GM12878 (cell line): Measurements from ENCODE around the gene ABCB8.

Source experiments
- ATF7 ChIP-seq: fragments of 450-650 bp; IDR thresholded peaks from 2 replicates; pipeline ENCODE4 v1.6.1; 2016; ENCODE audit warnings: low read depth, mild to moderate bottlenecking
- CEBPB ChIP-seq, 2 experiments: fragments of 150-350 bp in 1 of 2; IDR thresholded peaks; 2 replicates each; pipeline ENCODE4 v1.6.1; 2012 to 2014; ENCODE audit warnings: low read depth in 2 of 2, low read length in 2 of 2, borderline replicate concordance in 1 of 2, inconsistent platforms in 1 of 2
- CHD1 ChIP-seq: IDR thresholded peaks from 2 replicates; pipeline ENCODE4 v1.6.1; 2012; ENCODE audit warnings: low read depth, low read length, improper control_type of control experiment
- CHD2 ChIP-seq: IDR thresholded peaks from 2 replicates; pipeline ENCODE4 v1.6.1; 2011; ENCODE audit warnings: low read depth, low read length, improper control_type of control experiment, borderline replicate concordance
- EGR1 ChIP-seq, 2 experiments: IDR thresholded peaks; 1 replicate in 1 of 2; 2 replicates in 1 of 2; pipeline ENCODE4 v1.6.1; 2011 to 2012; ENCODE audit warnings: low read depth in 2 of 2, low read length in 2 of 2, borderline replicate concordance in 1 of 2, mild to moderate bottlenecking in 1 of 2, moderate library complexity in 1 of 2
- EP300 ChIP-seq, 2 experiments: fragments of 150-350 bp in 1 of 2; IDR thresholded peaks; 2 replicates each; pipeline ENCODE4 v1.6.1; 2011 to 2012; ENCODE audit warnings: low read depth in 2 of 2, low read length in 2 of 2, borderline replicate concordance in 1 of 2, improper control_type of control experiment in 1 of 2, inconsistent platforms in 1 of 2; ENCODE audit not compliant: control insufficient read depth in 1 of 2
- FOS ChIP-seq: IDR thresholded peaks from 3 replicates; pipeline ENCODE4 v1.6.1; 2011; ENCODE audit warnings: borderline replicate concordance; ENCODE audit not compliant: insufficient read length; ENCODE audit errors: extremely low read depth
- HDAC6 ChIP-seq: fragments of 200-600 bp; sonication (generic); IDR thresholded peaks from one replicate; pipeline ENCODE4 v1.8.0; 2017; ENCODE audit warnings: antibody characterized with exemption; ENCODE audit not compliant: unreplicated experiment
- MYC ChIP-seq: IDR thresholded peaks from 2 replicates; pipeline ENCODE4 v1.6.1; 2011; ENCODE audit warnings: mild to moderate bottlenecking, low read length, moderate library complexity, inconsistent platforms; ENCODE audit not compliant: insufficient read depth, insufficient replicate concordance, insufficient read length, severe bottlenecking
- PML ChIP-seq: IDR thresholded peaks from 2 replicates; pipeline ENCODE4 v1.6.1; 2012; ENCODE audit warnings: low read length, inconsistent platforms
- POLR2AphosphoS5 ChIP-seq: IDR thresholded peaks from 2 replicates; pipeline ENCODE4 v1.6.1; 2011; ENCODE audit warnings: mild to moderate bottlenecking, low read length, inconsistent platforms
- SUZ12 ChIP-seq: fragments of 200-600 bp; sonication (generic); IDR thresholded peaks from one replicate; pipeline ENCODE4 v1.6.1; 2018; ENCODE audit warnings: antibody characterized with exemption, mild to moderate bottlenecking; ENCODE audit not compliant: unreplicated experiment
- TF ChIP-seq, protein P1 (sequence below), 3 experiments: IDR thresholded peaks in 2 of 3; conservative IDR thresholded peaks in 1 of 3; 2 replicates each; pipeline ENCODE4 v1.5.1; 2011; ENCODE audit warnings: low read depth in 3 of 3, low read length in 3 of 3, mild to moderate bottlenecking in 3 of 3, control low read depth in 2 of 3, moderate library complexity in 2 of 3, inconsistent platforms in 1 of 3, mixed read lengths in 1 of 3; ENCODE audit not compliant: control insufficient read depth in 2 of 3, insufficient read depth in 1 of 3; ENCODE audit errors: extremely low read depth in 1 of 3

DNA sequence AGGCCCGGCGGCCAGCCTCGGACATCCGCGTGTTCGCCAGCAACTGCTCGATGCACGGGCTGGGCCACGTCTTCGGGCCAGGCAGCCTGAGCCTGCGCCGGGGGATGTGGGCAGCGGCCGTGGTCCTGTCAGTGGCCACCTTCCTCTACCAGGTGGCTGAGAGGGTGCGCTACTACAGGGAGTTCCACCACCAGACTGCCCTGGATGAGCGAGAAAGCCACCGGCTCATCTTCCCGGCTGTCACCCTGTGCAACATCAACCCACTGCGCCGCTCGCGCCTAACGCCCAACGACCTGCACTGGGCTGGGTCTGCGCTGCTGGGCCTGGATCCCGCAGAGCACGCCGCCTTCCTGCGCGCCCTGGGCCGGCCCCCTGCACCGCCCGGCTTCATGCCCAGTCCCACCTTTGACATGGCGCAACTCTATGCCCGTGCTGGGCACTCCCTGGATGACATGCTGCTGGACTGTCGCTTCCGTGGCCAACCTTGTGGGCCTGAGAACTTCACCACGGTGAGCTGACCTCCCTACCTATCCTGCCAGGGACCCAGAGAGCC is 20.7 kb downstream of the ABCB8 start:
- no peak for TF ChIP-seq MYC
- TF ChIP-seq PML: no peak
- no peak for TF ChIP-seq CHD1
- no peak for TF ChIP-seq SUZ12
- TF ChIP-seq ATF7: no peak
- TF ChIP-seq, protein P1, sequence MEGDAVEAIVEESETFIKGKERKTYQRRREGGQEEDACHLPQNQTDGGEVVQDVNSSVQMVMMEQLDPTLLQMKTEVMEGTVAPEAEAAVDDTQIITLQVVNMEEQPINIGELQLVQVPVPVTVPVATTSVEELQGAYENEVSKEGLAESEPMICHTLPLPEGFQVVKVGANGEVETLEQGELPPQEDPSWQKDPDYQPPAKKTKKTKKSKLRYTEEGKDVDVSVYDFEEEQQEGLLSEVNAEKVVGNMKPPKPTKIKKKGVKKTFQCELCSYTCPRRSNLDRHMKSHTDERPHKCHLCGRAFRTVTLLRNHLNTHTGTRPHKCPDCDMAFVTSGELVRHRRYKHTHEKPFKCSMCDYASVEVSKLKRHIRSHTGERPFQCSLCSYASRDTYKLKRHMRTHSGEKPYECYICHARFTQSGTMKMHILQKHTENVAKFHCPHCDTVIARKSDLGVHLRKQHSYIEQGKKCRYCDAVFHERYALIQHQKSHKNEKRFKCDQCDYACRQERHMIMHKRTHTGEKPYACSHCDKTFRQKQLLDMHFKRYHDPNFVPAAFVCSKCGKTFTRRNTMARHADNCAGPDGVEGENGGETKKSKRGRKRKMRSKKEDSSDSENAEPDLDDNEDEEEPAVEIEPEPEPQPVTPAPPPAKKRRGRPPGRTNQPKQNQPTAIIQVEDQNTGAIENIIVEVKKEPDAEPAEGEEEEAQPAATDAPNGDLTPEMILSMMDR (IDR thresholded peaks at IDR 0.05 in 2 of 3, conservative IDR thresholded peaks at IDR 0.05 in 1 of 3; ENCODE audit: control insufficient read depth in 2 of 3, extremely low read depth in 1 of 3, insufficient read depth in 1 of 3, low read depth in 3 of 3, low read length in 3 of 3): no peak
- TF ChIP-seq HDAC6: no peak
- TF ChIP-seq CHD2: no peak
- TF ChIP-seq CEBPB (IDR thresholded peaks at IDR 0.05; ENCODE audit: borderline replicate concordance in 1 of 2, low read depth in 2 of 2, low read length in 2 of 2): no peak
- no peak for TF ChIP-seq EGR1 (IDR thresholded peaks at IDR 0.05; ENCODE audit: borderline replicate concordance in 1 of 2, low read depth in 2 of 2, low read length in 2 of 2)
- TF ChIP-seq POLR2AphosphoS5: no peak
- no peak for TF ChIP-seq FOS
- no peak for TF ChIP-seq EP300 (IDR thresholded peaks at IDR 0.05; ENCODE audit: borderline replicate concordance in 1 of 2, control insufficient read depth in 1 of 2, low read depth in 2 of 2, low read length in 2 of 2)
